ENCODE results near the gene TKTL2.

TKTL2 gene

DNA sequence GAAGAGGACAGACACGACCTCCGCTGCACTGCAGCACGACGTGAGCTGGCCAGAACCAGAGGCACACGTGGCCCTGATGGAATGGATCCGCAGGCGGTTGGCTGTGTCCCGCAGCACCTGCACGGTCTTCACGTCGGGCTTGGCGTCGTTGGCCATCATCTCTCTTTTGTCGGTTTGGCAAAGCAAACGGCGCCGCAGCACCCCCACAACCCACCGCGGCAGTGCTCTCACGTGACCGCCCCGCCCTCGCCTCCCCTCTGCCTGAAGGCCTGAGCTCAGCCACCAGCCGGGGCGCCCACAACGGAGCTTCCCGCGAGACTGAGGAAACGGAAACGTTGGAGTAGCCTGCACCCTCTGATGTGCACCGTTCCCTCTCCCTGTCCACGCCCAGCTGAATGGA is at the start of gene TKTL2:
TKTL2 (minus strand) TSS at position 179 of the 400 bp plus-strand sequence; CDS start at position 159, 20 bp downstream.
- no peak for DNase-seq (ENCODE audit: low read depth)

GRCh38 chr4:163515198-163515597 is 41.6 kb upstream of the TKTL2 start:
- no peak for DNase-seq (ENCODE audit: low read depth)

GRCh38 chr4:163505374-163505773 is 31.8 kb upstream of the TKTL2 start:
- DNase-seq (ENCODE audit: low read depth) = peak; percentile 73

- DNase-seq (ENCODE audit: low read depth) = no peak
Observed at GRCh38 chr4:163500586-163500985, 27.0 kb upstream of the TKTL2 start.

DNA sequence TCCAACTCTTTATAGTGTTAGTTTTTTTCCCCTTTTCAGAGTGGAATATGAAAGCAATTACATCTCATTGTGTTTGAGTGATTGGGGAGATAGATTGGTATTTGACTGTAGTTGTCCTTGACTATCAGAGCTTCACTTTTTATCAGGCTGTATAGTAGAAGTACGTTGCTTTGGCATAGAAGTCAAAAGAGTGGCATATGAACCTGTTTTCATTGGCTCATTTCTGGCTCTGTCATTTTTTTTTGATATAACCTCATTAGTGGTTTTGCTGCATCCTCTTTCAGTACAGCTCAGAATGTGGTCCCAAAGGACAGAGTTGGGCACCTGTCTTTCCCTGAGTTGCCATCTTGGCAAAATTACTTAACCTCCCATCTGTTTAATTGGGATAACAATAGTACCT is 22.3 kb upstream of the TKTL2 start:
- DNase-seq (ENCODE audit: low read depth) = no peak

DNA sequence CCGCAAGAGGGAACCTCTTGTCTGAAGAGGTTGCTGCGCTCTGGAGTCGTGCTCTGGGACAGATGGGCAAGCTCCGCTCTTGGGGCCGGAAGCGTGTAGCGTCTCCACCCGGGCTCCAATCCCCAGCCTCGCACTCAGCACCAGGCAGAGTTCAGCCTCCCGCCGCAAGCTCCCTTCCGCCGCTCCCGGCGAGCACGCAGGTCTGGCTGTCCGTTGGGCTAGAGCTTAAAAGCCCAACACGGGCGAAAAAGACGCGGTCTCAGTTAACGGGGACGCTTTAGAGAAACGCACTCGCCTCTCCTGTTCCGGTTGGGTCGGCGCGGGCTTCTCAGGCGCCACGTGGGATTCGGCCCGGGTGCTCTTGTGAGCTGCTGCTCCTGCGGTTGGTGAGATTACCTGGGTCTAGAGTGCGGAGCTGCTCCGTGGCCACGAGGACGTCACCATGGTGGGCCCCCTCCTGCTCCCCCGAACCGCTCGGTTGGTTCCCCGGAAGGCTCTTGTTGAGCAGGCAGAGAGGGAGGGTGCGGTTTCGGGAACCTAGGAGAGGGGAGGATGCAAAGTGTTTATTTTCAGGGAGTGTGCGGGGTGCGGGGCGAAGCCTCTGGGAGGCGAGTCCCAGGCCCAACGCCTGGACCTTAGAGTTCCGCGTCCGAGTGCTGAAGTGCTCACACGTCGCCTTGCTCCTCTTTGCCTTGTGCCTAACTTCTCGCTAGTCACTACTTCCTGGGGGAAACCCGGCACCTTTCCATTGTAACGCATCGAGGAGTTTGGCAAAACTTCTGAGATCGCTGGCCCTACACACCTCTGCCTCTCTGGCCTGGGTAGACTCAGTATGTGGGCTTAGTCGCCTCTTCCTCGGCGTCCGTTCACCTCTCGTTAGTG is 21.0 kb upstream of the TKTL2 start, which contains the start of gene TMA16:
TMA16 (plus strand) TSS at position 331 of the 882 bp plus-strand sequence; CDS start at position 443, 112 bp downstream.
- DNase-seq (ENCODE audit: low read depth) = peak; percentile 95

GRCh38 chr4:163493643-163494359 is 20.2 kb upstream of the TKTL2 start:
- no peak for DNase-seq (ENCODE audit: low read depth)

DNA sequence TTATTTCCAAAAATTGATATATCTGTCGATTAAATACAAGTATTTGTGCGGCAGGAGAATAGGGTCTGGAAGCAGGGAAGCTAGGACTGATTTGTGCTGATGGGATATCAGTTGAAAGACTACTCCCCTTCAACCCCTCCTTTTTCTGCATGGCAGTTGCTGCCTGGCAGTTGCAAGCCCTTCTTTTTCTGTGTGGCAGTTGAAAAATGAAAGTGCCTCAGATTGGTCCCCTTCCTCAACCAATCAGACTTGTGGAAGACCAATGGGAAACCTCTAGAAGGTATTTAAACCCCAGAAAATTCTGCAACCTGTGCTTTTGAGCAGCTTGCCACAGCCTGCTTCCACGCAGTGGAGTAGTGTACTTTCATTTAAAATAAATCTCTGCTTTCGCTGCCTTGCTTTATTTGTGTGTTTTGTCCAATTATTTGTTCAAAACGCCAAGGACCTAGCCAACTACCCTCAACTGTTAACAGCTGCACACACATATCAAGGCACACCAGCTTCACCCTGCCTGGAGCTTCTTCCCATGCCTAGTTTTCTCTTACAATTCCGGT is 19.5 kb upstream of the TKTL2 start:
- peak; percentile 12 for DNase-seq (ENCODE audit: low read depth)

DNA sequence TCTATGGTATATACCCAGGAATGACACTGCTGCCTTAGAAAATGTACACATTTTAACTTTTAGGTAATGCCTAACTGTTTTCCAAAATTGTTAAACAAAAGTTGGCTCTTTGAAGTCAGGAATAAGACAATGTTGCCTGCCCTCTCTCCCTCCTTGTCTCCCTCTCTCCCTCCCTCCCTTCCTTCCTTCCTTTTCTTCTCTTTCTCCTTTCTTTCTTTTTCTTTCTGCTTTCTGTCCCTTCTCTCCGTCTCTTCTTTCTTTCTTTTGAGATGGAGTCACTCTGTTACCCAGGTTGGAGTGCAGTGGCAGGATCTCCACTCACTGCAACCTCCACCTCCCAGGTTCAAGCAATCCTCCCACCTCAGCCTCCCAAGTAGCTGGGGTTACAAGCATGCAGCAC is 16.4 kb upstream of the TKTL2 start:
- no peak for DNase-seq (ENCODE audit: low read depth)

DNA sequence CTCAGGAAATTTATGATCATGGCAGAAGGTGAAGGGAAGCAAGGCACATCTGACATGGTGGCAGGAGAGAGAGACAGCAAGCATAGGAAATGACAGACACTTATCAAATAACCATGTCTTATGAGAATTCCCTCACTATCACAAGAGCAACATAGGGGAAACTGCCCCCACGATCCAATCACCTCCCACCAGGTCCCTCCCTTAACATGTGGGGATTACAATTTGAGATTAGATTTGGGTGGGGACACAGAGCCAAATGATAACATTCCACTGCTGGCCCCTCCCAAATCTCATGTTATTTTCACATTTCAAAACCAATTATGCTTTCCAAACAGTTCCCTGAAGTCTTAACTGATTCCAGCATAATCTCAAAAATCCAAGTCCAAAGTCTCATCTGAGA is 12.8 kb upstream of the TKTL2 start:
- DNase-seq (ENCODE audit: low read depth) = no peak

DNA sequence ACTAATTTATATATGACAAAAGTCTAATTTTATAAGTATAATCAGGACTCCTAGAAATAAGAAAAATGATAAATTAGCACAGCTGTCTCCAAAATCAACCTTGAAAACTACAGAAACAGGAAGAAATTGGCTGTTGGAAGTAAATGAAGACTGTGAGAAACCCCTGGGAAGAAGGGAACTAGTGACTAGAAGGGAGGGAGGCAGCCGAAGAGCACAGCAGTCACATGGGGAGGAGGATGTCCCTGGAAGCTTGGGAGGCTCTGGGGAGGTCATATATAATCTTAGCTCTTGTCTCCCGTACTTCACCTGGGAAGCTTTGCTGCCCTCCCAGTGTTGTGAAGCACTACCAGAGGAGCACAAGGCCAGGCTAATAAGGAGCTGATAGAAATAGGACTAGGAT is 12.0 kb upstream of the TKTL2 start:
- DNase-seq (ENCODE audit: low read depth) = no peak

- DNase-seq (ENCODE audit: low read depth) = peak; percentile 35
Observed at GRCh38 chr4:163484906-163485305, 11.4 kb upstream of the TKTL2 start.

GRCh38 chr4:163482190-163482589 is 8.6 kb upstream of the TKTL2 start:
- no peak for DNase-seq (ENCODE audit: low read depth)

DNA sequence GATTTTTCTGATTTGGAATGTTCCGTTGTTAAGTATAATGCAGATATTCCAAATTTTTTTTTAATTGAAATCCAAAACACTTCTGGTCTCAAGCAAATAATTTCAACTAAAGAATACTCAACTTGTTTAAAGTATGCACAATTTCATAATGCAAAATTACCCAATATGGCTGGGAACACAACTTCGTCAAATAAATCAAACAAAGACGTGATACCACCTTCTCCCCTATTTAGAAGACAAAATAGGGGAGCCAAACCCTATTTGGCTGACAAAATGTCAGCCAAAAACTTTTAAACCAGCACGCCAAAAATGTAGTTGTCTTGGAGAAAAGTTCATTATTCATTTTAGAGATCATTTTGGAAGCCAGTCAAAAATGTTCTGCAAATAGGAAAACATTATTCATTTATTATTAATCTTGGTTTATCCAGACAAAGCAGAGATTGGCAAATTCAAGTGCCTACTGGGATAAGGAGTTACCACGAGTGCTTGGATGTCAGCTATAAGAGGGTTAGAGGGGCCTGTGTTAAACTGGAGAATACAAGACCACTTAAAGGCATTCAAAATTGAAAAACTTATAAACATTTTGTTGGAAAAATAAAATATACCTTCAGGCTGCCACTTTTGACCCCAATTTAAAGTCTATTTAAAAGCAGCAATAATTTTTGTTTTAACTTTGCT is 3.3 kb upstream of the TKTL2 start:
- no peak for DNase-seq (ENCODE audit: low read depth)

GRCh38 chr4:163474027-163474426 is 473 bp upstream of the TKTL2 start:
- DNase-seq (ENCODE audit: low read depth) = no peak

- no peak for DNase-seq (ENCODE audit: low read depth)
Observed at GRCh38 chr4:163473130-163473529, 424 bp downstream of the TKTL2 start.

GRCh38 chr4:163470391-163470790 is 3.2 kb downstream of the TKTL2 start:
- DNase-seq (ENCODE audit: low read depth) = no peak

DNA sequence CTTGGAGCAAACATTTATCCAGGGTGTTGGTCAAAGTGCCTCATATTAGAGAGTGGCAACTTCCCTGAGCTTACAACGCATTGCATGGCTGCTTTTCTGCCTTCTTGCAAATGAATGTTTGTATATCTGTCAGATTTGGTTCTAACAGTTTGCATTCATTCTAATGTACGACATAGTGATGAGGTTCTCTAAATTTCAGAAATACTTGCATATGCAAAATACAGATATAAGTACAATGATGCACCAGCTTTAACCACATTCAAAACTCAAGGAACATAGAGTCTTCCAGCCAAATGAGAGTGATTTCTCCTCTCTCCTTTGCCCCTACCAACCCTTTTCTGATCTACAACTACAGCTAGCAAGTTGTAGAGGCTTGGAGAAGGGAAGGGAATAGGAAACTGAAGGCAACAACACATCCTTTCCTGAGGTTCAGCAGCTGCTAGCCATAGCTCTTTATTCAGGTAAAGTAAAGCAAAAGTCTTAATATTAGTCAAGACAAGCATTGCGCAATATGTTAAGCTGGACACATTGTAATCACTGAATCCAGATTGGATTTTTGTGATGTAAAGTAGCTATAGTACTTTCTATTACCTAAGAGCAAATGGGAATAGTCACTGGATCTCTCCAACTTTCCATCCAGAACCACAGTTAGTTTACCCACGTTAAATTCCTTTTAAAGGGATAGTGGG is 6.3 kb downstream of the TKTL2 start:
- peak; percentile 2 for DNase-seq (ENCODE audit: low read depth)

DNA sequence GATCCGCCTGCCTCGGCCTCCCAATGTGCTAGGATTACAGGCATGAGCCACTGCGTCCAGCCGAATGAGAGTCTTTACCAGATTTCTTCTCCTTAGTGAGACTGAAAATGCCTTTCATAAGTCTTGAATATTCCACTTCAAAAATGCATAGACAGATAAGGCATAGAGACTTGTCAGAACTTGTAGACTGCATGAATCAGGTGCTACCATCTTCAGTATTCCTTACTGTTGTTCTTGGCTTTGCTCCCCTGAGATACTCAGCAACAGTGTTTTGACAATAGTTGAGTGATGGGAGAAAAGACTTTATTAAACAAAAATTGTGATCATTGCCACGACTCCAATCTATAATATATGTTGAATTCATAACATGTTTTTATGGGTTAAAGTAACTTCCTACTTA is 11.0 kb downstream of the TKTL2 start:
- DNase-seq (ENCODE audit: low read depth) = no peak

- DNase-seq (ENCODE audit: low read depth) = peak; percentile 1
Observed at GRCh38 chr4:163448540-163449203, 24.9 kb downstream of the TKTL2 start.

DNA sequence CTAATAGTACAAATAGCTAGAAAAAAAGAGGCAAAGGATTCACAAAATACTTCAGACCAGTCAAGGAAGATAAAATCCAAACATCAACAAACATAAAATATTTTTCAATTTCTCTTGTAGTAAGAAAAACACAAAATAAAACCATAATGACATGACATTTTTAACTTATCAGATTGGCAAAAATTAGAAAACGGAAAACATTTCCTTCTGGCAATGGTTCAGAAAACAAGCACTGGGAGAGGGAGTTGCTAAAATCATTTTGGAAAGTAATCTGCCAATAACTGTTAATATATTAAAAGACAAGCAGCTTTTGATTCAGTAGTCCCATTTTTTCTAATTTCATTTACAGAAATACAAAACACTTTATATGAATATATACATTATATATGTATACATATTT is 26.1 kb downstream of the TKTL2 start:
- no peak for DNase-seq (ENCODE audit: low read depth)
